Hematopoietic multipotent progenitor cell treated with erythropoietin and hydrocortisone succinate and interleukin-3 and kit ligand, for 4 days (in vitro differentiated cells): ENCODE results near the gene SCYGR1.
"Not testable (repeated sequence)": the region's sequence is repeated elsewhere in the genome, so short reads cannot be mapped to it uniquely, and the experiment has no call there.

ENCODE experiments used
- DNase-seq: peaks from one replicate; pipeline ENCODE4 v3.0.0-alpha.2; 2015

SCYGR1 gene

DNA sequence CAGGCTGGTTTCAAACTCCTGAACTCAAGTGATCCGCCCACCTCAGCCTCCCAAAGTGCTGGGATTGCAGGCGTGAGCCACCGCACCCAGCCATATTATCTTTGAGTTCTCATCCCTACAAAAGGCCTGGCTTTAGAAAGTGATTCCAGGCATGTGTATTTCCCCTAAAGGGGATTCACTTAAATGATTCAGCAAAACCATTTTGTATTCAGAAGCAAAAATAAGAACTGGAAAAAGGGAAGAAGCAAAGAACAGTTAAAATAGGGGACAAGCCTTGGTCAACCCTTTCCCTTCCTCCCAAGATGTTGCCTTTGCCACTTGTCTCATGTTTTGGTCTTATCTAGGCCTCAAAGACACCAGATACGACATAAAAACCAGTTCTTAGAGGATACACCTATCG, 19.2 kb downstream of the SCYGR1 start:
- peak; percentile 6 for DNase-seq

DNA sequence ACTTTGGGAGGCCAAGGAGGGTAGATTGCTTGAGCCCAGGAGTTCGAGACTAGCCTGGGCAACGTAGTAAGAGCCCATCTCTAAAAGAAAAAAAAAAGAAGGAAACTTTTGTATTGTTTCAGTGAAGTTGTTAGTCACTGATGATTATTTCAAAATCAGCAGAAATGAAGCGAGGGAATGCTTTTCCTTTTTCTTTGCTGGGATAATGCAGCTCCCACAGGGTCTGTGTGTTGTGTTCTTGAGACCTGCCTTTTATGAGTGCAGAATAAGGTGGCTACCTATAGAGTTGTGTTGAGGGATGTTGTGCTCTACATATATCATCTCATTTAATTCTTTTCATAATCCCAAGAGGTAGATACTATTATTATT, 20.3 kb downstream of the SCYGR1 start:
- no peak for DNase-seq

DNA sequence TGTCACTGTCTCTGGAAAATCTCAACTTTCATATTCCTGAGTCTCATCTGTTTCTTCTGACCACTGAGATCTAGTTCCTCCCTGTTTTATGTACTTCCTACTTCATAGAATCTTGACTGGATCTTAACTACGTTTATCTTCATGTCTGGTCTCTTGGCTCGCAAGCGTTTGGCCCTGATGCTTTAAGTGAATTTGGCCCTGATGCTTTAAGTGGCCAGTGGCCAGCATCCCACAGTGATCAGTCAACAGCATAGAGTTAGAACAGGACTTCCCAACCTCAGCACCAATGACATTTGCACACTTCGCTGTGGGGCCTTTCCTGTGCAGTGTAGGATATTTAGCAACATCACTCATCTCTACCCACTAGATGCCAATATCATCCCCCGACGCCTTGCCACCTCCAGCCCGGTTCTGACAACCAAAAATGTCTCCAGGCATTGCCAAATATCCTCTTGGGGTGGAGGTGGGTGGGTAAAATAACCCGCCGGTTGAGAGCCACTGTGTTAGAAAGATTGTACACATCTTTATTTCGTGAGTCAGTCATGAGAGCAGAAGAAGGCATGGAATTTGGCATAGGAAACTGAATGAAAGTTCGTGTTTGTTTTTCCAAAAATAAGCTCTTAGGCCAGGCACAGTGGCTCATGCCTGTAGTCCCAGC, 20.9 kb downstream of the SCYGR1 start:
- DNase-seq: no peak

DNA sequence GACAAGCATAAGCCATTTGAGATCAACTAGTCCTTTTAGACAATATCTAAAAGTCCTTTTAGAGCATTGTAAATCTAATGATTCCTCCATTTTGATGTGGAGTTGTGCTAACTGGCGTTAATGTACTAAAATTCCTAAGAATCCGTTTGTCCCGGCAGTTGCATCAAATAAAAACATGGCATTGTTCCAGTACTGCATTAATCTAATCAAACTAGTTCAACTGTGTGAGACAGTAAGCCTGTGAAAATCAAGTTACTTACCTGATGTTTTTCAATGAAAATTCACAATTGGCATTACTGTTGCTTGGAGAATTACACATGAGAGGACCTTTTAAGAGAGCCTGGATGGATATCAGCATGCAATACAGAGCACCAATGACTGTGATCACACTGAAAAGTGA, 21.9 kb downstream of the SCYGR1 start:
- no peak for DNase-seq

DNA sequence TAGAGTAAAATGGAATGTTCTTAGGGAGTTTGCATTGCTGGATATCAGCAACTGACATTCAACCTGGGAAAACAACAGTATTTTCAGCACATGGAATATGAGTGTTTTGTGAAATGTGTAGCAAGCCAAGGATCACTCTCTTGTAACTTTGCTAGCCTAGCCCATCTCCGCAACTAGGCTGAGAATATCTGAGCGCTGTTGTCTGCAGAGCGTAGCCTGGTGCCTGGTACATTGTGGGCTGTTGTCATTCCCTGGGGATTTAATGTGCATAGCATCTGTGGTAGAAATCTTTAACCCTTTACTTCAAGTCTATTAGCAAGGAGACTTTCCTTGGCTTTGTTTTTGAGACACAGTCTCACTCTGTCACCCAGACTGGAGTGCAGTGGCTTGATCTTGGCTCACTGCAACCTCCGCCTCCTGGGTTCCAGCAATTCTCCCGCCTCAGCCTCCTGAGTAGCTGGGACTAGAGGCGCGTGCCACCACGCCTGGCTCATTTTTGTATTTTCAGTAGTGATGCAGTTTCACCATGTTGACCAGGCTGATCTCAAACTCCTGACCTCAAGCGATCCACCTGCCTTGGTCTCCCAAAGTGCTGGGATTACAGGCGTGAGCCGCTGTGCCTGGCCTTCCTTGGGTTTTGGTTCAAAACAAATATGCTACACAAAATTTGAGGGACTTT, 23.0 kb downstream of the SCYGR1 start:
- not testable (repeated sequence) for DNase-seq

DNA sequence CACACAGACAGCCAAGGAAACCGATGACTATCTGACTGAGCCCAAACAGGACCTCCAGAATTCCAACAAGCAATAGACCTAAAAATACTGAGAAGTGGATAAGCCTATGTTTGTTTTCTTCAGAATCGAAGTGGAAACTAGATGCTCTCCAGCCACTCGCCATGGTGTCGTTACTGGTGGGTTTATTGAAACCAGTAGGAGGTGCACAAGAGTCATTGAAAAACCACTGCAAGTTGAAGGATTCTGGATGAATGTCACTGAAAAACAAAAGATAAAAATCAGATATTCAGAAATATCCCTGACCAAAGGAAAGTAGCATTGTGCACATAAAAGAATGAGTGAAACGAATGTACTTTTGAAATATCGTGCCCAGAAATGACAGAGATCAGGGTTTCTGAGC, 24.0 kb downstream of the SCYGR1 start:
- DNase-seq: peak; percentile 32

DNA sequence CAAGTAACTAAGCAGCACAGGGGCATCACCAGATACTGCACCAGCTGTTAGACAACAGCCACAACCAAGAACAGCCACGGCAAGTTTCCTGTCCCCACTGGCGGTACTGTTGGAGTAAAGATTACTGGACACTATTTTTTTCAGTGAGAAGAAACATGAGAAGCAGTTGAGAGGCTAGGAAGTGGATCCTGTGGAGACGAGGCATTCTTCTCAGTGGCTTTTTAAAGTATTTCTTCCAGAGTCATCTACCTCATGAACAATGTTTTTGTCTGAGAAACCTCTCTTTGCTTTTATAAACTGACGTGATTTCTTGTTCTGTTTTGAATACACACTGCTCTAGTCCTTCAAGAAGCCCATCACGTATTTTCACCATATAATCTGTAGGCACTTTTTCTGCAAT, 27.4 kb downstream of the SCYGR1 start:
- DNase-seq: no peak

DNA sequence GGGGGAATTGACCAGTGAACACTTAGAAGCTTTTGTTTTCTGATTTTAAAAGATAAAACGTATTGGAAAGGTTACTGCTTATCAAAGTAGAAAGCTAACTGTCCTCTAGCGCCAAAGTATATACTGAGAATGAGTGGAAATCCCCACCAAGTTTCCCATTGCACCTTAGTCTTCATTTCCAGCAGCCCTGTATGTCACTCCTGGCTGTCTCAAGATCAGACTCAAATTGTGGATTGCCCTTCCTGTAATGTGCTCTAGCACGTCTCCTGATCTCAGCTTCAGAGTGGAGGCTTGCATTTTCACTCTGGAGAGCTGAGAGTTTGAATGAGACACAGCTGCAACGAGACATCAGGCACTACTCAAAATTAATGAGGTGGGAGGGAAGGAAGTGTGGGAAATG, 36.1 kb downstream of the SCYGR1 start:
- DNase-seq: no peak

DNA sequence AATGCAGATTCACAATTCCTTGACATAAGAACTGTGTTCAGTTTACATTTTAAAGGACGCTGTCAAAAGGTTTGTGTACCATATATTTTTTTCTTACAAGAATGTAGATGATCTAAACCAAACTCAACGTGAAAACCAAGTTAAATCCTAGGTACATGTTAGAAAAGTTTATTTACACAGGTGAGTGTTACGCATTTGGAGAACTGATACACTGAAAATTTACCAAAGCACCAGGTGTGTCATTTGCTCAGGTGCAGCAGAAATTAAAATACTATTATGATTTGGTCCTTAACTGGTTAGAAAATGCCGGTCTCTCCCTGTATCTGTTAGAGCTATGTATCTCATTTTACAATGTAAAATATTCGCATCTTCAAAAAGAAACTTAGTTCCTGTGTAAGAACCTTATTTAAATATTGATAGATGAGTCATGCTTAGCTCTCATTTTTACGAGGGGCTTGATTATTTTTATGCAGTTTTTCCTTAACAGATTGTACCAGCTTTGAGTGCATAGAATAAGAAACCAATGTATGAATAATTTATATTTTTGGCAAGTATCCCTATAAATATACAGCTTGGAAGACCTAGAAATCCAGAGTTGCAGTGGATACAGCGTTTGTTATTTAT, 37.6 kb downstream of the SCYGR1 start:
- no peak for DNase-seq

DNA sequence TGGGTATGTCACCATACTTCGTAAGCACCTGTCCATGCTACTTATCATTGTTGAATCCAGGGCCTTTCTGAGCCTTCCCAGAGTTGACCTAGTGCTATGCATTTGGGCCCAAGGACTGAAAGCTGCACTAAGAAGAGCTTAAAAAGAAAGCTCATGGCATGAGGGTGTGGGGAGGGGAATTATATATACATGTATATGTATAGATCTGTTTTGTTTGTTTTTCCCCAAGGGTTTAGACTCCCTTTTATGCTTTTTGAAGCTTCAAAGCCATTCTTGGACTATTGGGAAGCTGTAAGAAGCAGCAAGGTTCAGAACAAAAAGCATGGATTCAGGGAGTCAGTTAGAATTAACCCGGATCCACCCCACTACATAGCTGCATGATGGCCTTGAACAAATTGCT, 39.4 kb downstream of the SCYGR1 start:
- no peak for DNase-seq

DNA sequence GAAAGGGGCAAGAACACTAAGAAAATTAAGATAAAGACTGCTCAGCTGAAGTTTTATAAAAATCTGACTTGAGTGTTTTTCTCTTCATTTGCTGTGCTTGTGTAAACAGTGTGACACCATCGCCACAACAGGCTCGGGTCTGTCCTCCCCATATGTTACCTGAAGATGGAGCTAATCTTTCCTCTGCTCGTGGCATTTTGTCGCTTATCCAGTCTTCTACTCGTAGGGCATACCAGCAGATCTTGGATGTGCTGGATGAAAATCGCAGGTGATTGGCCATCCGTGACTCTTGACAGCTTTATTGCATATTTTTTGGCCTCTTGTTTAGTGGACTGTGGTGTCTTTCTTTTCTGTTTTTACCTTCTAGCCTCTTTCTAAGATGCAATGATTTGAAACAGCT, 40.6 kb downstream of the SCYGR1 start:
- no peak for DNase-seq

DNA sequence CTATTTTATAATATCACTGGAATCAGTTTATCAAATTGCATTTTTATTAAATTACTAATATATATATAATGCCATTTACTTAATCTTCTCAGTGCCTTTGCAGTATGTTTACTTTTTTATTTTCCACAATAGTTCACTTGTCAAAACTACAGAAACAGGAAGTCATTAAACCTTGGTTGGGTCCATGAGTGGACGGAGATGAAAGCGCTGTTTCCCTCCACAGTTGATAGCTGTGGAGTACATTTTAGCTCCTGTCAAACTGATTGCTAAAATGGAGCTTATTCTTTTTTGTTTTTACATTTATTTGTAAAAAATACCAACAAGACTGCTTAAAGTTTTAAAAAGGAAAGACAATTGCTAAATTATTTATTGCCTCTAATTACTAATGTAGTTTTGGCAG, 43.5 kb downstream of the SCYGR1 start:
- DNase-seq: no peak

DNA sequence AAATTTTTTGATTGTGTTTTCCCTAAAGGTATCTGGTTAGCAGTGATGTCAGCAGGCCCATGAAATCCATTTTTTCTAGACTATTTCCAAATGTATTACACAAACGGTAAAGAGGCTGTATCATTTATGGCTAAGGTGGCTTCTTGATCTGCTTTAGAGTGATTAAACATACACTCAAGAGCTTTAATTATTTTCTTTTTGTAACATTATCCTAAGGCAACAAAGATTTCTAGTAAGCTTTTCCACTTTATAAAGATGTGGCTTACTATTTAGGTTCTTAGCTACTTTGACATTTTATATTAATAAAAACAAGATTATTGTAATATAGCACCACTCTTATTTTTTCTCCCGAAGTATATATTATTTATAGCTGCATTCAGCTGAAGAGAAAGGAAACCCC, 46.2 kb downstream of the SCYGR1 start:
- no peak for DNase-seq

DNA sequence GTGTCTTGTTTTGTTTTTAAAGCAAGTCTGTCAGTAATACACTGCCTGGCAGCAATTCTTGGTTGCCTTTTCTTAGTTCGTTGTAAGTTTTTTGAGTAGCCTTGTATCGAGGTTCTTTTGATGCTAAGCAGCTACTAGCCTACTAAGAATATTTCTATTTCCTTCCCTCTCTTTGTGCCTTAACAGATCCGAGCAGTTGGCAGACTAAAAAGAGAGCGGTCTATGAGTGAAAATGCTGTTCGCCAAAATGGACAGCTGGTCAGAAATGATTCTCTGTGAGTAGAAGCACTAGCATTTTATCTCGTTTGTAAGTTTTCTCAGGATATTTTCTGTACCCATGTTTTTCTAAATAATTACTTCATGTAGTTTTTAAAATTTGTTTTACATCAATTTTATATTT, 47.6 kb downstream of the SCYGR1 start:
- no peak for DNase-seq

DNA sequence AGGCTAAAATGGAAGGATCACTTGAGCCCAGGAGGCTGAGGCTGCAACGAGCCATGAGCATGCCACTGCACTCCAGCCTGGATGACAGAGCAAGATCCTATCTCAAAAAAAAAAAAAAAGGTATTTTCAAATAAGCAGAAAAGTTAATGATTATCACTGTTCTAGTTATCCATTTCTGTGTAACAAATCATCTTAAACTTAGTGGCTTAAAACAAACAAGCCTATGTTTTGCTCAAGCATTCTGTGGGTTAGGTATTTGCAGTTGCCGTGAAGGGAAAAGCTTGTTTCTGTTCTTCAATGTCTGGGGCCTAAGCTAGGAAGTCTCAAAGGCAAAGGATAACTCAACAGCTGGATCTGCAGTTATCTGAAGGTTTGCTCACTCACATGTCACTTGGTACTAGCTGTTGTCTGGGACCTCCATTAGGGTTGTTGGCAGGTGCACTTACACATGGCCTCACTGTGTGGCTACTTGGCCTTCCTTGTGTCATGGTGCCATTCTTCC, 48.6 kb downstream of the SCYGR1 start:
- DNase-seq: no peak
